Esophagus muscularis mucosa (tissue), 4 donors: ENCODE results near the gene GPR27. TPM values are rescaled to one million over a fixed set of nuclear protein-coding genes. Genes with fewer than 3 reads are reported as not detected.

Experiments used
- DNase-seq: peaks from one replicate; pipeline ENCODE4 v3.0.0-alpha.2; 2017; ENCODE audit errors: extremely low spot score
- H3K27ac ChIP-seq, 4 donors: fragments of 200-600 bp; sonication (generic); replicated peaks in 1 of 4; 1 replicate in 3 of 4; 2 replicates in 1 of 4; pipeline ENCODE4 v1.5.1; 2016 to 2019; ENCODE audit warnings: mild to moderate bottlenecking in 1 of 4
- H3K27me3 ChIP-seq, 4 donors: fragments of 200-600 bp; sonication (generic); one replicate each; pipeline versions ENCODE4 v1.5.1 to v1.6.0; 2016 to 2019
- H3K36me3 ChIP-seq, 4 donors: fragments of 200-600 bp; sonication (generic); one replicate each; pipeline ENCODE4 v1.5.1; 2016 to 2019
- H3K4me1 ChIP-seq, 4 donors: fragments of 200-600 bp; sonication (generic); one replicate each; pipeline ENCODE4 v1.5.1; 2016 to 2019
- H3K4me3 ChIP-seq, 4 donors: fragments of 200-600 bp; sonication (generic); 1 replicate in 2 of 4; 2 replicates in 2 of 4; pipeline ENCODE4 v1.5.1; 2016 to 2019; ENCODE audit warnings: mild to moderate bottlenecking in 4 of 4, moderate library complexity in 1 of 4
- H3K9me3 ChIP-seq, 4 donors: fragments of 200-600 bp; sonication (generic); 1 replicate in 3 of 4; 2 replicates in 1 of 4; pipeline ENCODE4 v1.5.1; 2016 to 2019
- EP300 ChIP-seq: sonication (generic); formaldehyde crosslinking; IDR thresholded peaks from one replicate; pipeline ENCODE4 v1.6.1; 2017; ENCODE audit warnings: antibody characterized with exemption
- POLR2A ChIP-seq: fragments of 450-650 bp; IDR thresholded peaks from one replicate; pipeline ENCODE4 v1.6.1; 2017; ENCODE audit warnings: antibody characterized with exemption, moderate library complexity, mild to moderate bottlenecking, low read depth
- POLR2AphosphoS5 ChIP-seq, 2 donors: sonication (generic); formaldehyde crosslinking; IDR thresholded peaks; one replicate each; pipeline ENCODE4 v1.6.1; 2017; ENCODE audit warnings: antibody characterized with exemption in 2 of 2
- WGBS: methylation state at CpG from one replicate; pipeline ENCODE4 v1.1.5; 2018; 5-methylcytosine and 5-hydroxymethylcytosine counted together
- intact Hi-C: fragments of 100-400 bp; cut with DNase I; formaldehyde crosslinking; loops from one replicate; pipeline ENCODE4 v1.15.1; 2023
- total RNA-seq, 4 donors: library from RNA; depleted of rRNA; stranded (reverse); fragments of >200 nt; gene quantifications; one replicate each; pipeline versions ENCODE4 v1.1.0 to v1.2.1, GENCODE V29; 2016
- TF ChIP-seq, protein P1 (sequence below), 3 experiments: fragments of 200-600 bp in 2 of 3; fragments of 450-650 bp in 1 of 3; sonication (generic) in 2 of 3; IDR thresholded peaks; one replicate each; pipeline ENCODE4 v1.5.1; 2017 to 2019; ENCODE audit warnings: antibody characterized with exemption in 3 of 3, mild to moderate bottlenecking in 2 of 3, moderate library complexity in 1 of 3

Gene GPR27, protein sequence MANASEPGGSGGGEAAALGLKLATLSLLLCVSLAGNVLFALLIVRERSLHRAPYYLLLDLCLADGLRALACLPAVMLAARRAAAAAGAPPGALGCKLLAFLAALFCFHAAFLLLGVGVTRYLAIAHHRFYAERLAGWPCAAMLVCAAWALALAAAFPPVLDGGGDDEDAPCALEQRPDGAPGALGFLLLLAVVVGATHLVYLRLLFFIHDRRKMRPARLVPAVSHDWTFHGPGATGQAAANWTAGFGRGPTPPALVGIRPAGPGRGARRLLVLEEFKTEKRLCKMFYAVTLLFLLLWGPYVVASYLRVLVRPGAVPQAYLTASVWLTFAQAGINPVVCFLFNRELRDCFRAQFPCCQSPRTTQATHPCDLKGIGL
- 1 to 10 TPM; 2.2 to 4.3 (median 2.5) TPM for total RNA-seq

DNA sequence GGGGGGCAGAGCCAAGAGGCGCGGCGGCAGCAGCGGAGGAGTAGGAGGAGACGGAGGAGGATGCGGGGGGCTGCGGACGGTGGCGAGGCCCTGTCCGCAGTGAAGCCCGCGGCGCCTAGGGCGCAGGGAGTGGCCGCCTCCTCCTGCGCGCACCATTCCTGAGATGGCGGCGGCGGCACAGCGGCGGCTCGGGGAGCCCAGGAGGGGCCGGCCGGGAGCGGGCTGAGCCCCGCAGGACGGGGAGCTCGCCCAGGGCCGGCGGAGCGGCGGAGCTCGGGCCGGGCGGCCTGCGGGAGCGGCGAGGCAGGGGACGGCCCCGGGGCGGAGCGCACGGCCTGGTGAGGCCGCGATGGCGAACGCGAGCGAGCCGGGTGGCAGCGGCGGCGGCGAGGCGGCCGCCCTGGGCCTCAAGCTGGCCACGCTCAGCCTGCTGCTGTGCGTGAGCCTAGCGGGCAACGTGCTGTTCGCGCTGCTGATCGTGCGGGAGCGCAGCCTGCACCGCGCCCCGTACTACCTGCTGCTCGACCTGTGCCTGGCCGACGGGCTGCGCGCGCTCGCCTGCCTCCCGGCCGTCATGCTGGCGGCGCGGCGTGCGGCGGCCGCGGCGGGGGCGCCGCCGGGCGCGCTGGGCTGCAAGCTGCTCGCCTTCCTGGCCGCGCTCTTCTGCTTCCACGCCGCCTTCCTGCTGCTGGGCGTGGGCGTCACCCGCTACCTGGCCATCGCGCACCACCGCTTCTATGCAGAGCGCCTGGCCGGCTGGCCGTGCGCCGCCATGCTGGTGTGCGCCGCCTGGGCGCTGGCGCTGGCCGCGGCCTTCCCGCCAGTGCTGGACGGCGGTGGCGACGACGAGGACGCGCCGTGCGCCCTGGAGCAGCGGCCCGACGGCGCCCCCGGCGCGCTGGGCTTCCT lies at the start of gene GPR27:
GPR27 (plus strand) TSS at position 155 of the 909 bp plus-strand sequence; CDS start at position 350, 195 bp downstream.
- H3K4me1 ChIP-seq: peaks cover 0 to 16% (median 10%) of the 10 kb centered on the region in 4 donors
- peak within 1 kb of the TSS; percentile 58 to 76 (median 60) for H3K4me3 ChIP-seq
- no peak for DNase-seq
- WGBS: no CpG with 5 or more reads among the region's 131 CpGs
- peak within 1 kb of the TSS in 2 of 4 donors; percentile 19 to 51 for H3K27ac ChIP-seq
- no peaks in the 10 kb centered on the region for H3K36me3 ChIP-seq
- intact Hi-C loops: no loop called here
- TF ChIP-seq, protein P1, sequence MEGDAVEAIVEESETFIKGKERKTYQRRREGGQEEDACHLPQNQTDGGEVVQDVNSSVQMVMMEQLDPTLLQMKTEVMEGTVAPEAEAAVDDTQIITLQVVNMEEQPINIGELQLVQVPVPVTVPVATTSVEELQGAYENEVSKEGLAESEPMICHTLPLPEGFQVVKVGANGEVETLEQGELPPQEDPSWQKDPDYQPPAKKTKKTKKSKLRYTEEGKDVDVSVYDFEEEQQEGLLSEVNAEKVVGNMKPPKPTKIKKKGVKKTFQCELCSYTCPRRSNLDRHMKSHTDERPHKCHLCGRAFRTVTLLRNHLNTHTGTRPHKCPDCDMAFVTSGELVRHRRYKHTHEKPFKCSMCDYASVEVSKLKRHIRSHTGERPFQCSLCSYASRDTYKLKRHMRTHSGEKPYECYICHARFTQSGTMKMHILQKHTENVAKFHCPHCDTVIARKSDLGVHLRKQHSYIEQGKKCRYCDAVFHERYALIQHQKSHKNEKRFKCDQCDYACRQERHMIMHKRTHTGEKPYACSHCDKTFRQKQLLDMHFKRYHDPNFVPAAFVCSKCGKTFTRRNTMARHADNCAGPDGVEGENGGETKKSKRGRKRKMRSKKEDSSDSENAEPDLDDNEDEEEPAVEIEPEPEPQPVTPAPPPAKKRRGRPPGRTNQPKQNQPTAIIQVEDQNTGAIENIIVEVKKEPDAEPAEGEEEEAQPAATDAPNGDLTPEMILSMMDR (IDR thresholded peaks at IDR 0.05): no peak
- TF ChIP-seq EP300: no peak
- no peak for TF ChIP-seq POLR2A
- no peak for TF ChIP-seq POLR2AphosphoS5 (IDR thresholded peaks at IDR 0.05)
- H3K9me3 ChIP-seq: no peaks in the 10 kb centered on the region
- peaks cover 0 to 19% (median 0%) of the 10 kb centered on the region in 4 donors for H3K27me3 ChIP-seq

DNA sequence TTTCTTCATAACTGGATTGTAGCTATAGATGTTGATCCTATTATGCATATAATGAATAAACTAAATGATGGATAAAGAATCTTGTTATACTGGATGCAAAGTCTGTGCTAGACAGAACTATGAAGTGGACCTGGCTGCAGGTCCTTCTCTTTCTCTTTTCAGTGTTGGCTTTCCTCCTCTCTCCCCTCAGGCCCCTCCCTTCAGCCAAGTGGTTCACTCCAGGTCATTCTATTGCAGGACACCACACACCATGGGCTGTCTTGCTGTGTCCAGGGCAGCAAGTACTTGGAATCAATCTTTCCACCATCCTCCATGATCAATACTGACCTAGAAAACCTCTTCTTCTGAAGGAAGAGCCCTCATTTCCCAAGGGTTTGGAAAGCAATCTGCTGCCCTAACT lies 48.7 kb upstream of the GPR27 start:
- H3K4me3 ChIP-seq: no peak overlapping the region
- no peak for DNase-seq
- H3K4me1 ChIP-seq: peaks cover 3 to 16% (median 9%) of the 10 kb centered on the region in 4 donors
- H3K27ac ChIP-seq: no peak overlapping the region
- H3K9me3 ChIP-seq: no peaks in the 10 kb centered on the region
- intact Hi-C loops: loop anchor here (5.0 kb wide), 1 partner anchor 152 kb away; no protein-coding TSS in a partner anchor
- TF ChIP-seq POLR2A: no peak
- TF ChIP-seq POLR2AphosphoS5 (IDR thresholded peaks at IDR 0.05): no peak
- TF ChIP-seq, protein P1 (IDR thresholded peaks at IDR 0.05): no peak
- TF ChIP-seq EP300: no peak
- no peaks in the 10 kb centered on the region for H3K27me3 ChIP-seq
- H3K36me3 ChIP-seq: peaks cover 0 to 38% (median 3%) of the 10 kb centered on the region in 4 donors

DNA sequence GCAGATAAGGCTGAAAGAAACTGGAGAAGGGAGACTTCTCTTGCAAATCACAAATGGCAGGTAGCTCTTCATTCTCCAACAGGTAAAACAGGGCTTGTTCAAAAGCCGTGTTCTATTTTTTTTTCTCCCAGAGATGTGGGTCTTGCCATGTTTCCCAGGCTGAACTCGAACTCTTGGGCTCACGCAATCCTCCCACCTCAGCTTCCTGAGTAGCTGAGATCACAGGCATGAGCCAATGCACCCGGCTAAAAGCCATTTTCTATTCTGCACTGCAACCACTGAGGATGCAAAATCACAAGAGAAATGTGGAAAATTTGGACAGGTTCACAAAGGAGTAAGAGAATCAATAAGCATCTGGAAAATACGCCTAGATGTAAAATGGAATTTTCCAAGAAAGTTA lies 48.0 kb upstream of the GPR27 start:
- Histone ChIP-seq H3K27ac (no peak overlapping the region), H3K4me1 (peaks cover 3 to 20% (median 14%) of the 10 kb centered on the region in 4 donors), H3K36me3 (peaks cover 0 to 43% (median 6%) of the 10 kb centered on the region in 4 donors), H3K4me3 (no peak overlapping the region), H3K27me3 (no peaks in the 10 kb centered on the region), H3K9me3 (no peaks in the 10 kb centered on the region)
- no peak for DNase-seq
- TF ChIP-seq POLR2AphosphoS5 (IDR thresholded peaks at IDR 0.05) (no peak), EP300 (no peak), POLR2A (no peak)
- TF ChIP-seq, protein P1 (IDR thresholded peaks at IDR 0.05): no peak
- WGBS: 94% methylated on average over 5 of the region's 5 CpGs
- intact Hi-C loops: loop anchor here (5.0 kb wide), 1 partner anchor 152 kb away; no protein-coding TSS in a partner anchor

DNA sequence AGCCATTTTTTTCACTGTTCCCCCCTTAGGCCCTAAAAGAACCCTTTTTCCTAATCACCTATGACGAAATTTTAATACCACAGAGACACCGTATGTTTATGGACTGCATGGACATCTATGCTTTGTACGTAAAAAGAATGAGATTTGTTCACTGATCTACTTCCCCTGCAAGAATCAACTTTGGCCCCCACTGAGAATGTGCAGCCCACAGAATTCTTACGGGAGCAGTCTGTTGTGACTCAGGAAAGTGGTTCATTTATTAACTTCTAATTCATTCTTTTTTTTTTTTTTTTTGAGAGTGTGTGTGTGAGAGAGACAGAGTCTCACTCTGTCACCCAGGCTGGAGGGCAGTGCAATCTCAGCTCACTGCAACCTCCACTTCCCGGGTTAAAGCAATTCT lies 46.1 kb upstream of the GPR27 start:
- TF ChIP-seq POLR2AphosphoS5 (IDR thresholded peaks at IDR 0.05): no peak
- TF ChIP-seq EP300: no peak
- TF ChIP-seq, protein P1 (IDR thresholded peaks at IDR 0.05): no peak
- TF ChIP-seq POLR2A: no peak
- H3K4me3 ChIP-seq: no peak overlapping the region
- H3K27me3 ChIP-seq: no peaks in the 10 kb centered on the region
- H3K9me3 ChIP-seq: no peaks in the 10 kb centered on the region
- DNase-seq: no peak
- no peak overlapping the region for H3K27ac ChIP-seq
- intact Hi-C loops: loop anchor here (5.0 kb wide), 1 partner anchor 150 kb away; no protein-coding TSS in a partner anchor
- peaks cover 0 to 43% (median 6%) of the 10 kb centered on the region in 4 donors for H3K36me3 ChIP-seq
- peaks cover 3 to 26% (median 21%) of the 10 kb centered on the region in 4 donors for H3K4me1 ChIP-seq
- WGBS: 83% methylated on average over 5 of the region's 5 CpGs
